Measurements from ENCODE around the gene B4GAT1. TPM values are rescaled to one million over a fixed set of nuclear protein-coding genes. Genes with fewer than 3 reads are reported as not detected.
"Not testable (repeated sequence)": the region's sequence is repeated elsewhere in the genome, so short reads cannot be mapped to it uniquely, and the experiment has no call there.

Gene B4GAT1
- total and polyA plus RNA-seq, 2 experiments from 2014 or later = 40.8 to 41.5 TPM

- no peak for DNase-seq (ENCODE audit: low spot score)
- no peak overlapping the region for H3K4me2 ChIP-seq
- H3K4me3 ChIP-seq = no peak overlapping the region
- no peaks in the 10 kb centered on the region for H3K9me3 ChIP-seq (ENCODE audit: low read depth)
- peaks cover 2% of the 10 kb centered on the region for H3K79me2 ChIP-seq
- peaks cover 46% of the 10 kb centered on the region for H3K4me1 ChIP-seq (ENCODE audit: insufficient read depth)
- H3K9me2 ChIP-seq (replicated peaks; ENCODE audit: insufficient read depth) = no peaks in the 10 kb centered on the region
- no peak overlapping the region for H3K27ac ChIP-seq
- no peak overlapping the region for H2AFZ ChIP-seq
- H3K27me3 ChIP-seq = no peaks in the 10 kb centered on the region
- WGBS (ENCODE audit: low lambda C conversion rate, missing lambda C conversion rate) = 87% methylated on average over 4 of the region's 4 CpGs
- TF ChIP-seq EZH2phosphoT487 (IDR thresholded peaks at IDR 0.05; ENCODE audit: low read depth, severe bottlenecking, unreplicated experiment) = no peak
- no peak for TF ChIP-seq CTCF (IDR thresholded peaks at IDR 0.05; ENCODE audit: poor library complexity)
- TF ChIP-seq EZH2 (IDR thresholded peaks at IDR 0.05; ENCODE audit: borderline replicate concordance) = no peak
- H3K36me3 ChIP-seq (replicated peaks; ENCODE audit: insufficient read depth, low read depth) = no peaks in the 10 kb centered on the region
- H4K20me1 ChIP-seq (ENCODE audit: insufficient read depth, poor library complexity, severe bottlenecking) = no peaks in the 10 kb centered on the region
Measured at GRCh38 chr11:66321606-66322005, 25.8 kb downstream of the B4GAT1 start.

GRCh38 chr11:66320748-66321147, 26.7 kb downstream of the B4GAT1 start:
- H3K9me3 ChIP-seq (ENCODE audit: low read depth); H3K36me3 ChIP-seq (replicated peaks; ENCODE audit: insufficient read depth, low read depth); H3K9me2 ChIP-seq (replicated peaks; ENCODE audit: insufficient read depth); H2AFZ ChIP-seq; H3K4me2 ChIP-seq; H3K27me3 ChIP-seq; DNase-seq (ENCODE audit: low spot score); H3K27ac ChIP-seq; H4K20me1 ChIP-seq (ENCODE audit: insufficient read depth, poor library complexity, severe bottlenecking); H3K4me3 ChIP-seq: not testable (repeated sequence)
- peaks cover 38% of the 10 kb centered on the region for H3K4me1 ChIP-seq (ENCODE audit: insufficient read depth)
- 96% methylated on average over 6 of the region's 6 CpGs for WGBS (ENCODE audit: low lambda C conversion rate, missing lambda C conversion rate)
- H3K79me2 ChIP-seq = peaks cover 11% of the 10 kb centered on the region

- not testable (repeated sequence) for H3K9me2 ChIP-seq (replicated peaks; ENCODE audit: insufficient read depth); H3K4me3 ChIP-seq; H3K27me3 ChIP-seq; H3K36me3 ChIP-seq (replicated peaks; ENCODE audit: insufficient read depth, low read depth); H3K27ac ChIP-seq; H2AFZ ChIP-seq; DNase-seq (ENCODE audit: low spot score); H4K20me1 ChIP-seq (ENCODE audit: insufficient read depth, poor library complexity, severe bottlenecking); H3K4me2 ChIP-seq; H3K9me3 ChIP-seq (ENCODE audit: low read depth)
- peaks cover 33% of the 10 kb centered on the region for H3K4me1 ChIP-seq (ENCODE audit: insufficient read depth)
- WGBS (ENCODE audit: low lambda C conversion rate, missing lambda C conversion rate) = 92% methylated on average over 2 of the region's 2 CpGs
- peaks cover 15% of the 10 kb centered on the region for H3K79me2 ChIP-seq
Measured at GRCh38 chr11:66320289-66320688, 27.1 kb downstream of the B4GAT1 start.

- Histone ChIP-seq H3K4me3 (no peak overlapping the region), H3K9me2 (replicated peaks; ENCODE audit: insufficient read depth) (no peaks in the 10 kb centered on the region), H3K36me3 (replicated peaks; ENCODE audit: insufficient read depth, low read depth) (no peaks in the 10 kb centered on the region), H3K4me1 (ENCODE audit: insufficient read depth) (peaks cover 23% of the 10 kb centered on the region), H3K27me3 (no peaks in the 10 kb centered on the region), H3K4me2 (peak overlapping the region; percentile 4), H3K27ac (peak overlapping the region; percentile 97), H3K9me3 (ENCODE audit: low read depth) (no peaks in the 10 kb centered on the region), H2AFZ (no peak overlapping the region), H3K79me2 (peaks cover 29% of the 10 kb centered on the region), H4K20me1 (ENCODE audit: insufficient read depth, poor library complexity, severe bottlenecking) (no peaks in the 10 kb centered on the region)
- no peak for TF ChIP-seq CTCF (IDR thresholded peaks at IDR 0.05; ENCODE audit: poor library complexity)
- TF ChIP-seq EZH2 (IDR thresholded peaks at IDR 0.05; ENCODE audit: borderline replicate concordance) = no peak
- no peak for TF ChIP-seq EZH2phosphoT487 (IDR thresholded peaks at IDR 0.05; ENCODE audit: low read depth, severe bottlenecking, unreplicated experiment)
- no peak for DNase-seq (ENCODE audit: low spot score)
- WGBS (ENCODE audit: low lambda C conversion rate, missing lambda C conversion rate) = 90% methylated on average over 3 of the region's 3 CpGs
Measured at GRCh38 chr11:66318600-66318970, 28.8 kb downstream of the B4GAT1 start.
